Smooth muscle cell (in vitro differentiated cells): ENCODE results near the gene SLC66A3. TPM values are rescaled to one million over a fixed set of nuclear protein-coding genes. Genes with fewer than 3 reads are reported as not detected.

Experiments used
- DNase-seq: peaks from one replicate; lab custom pipeline; 2025; ENCODE audit not compliant: unreplicated experiment; lab: John Stamatoyannopoulos, UW
- H2AFZ ChIP-seq: fragments of 200-600 bp; sonication (generic); 2 replicates; pipeline ENCODE4 v1.6.0; 2016; ENCODE audit warnings: antibody characterized with exemption, low read depth, mild to moderate bottlenecking
- H3F3A ChIP-seq: fragments of 200-600 bp; sonication (generic); 2 replicates; pipeline ENCODE4 v1.6.0; 2017; ENCODE audit warnings: antibody characterized with exemption, low read depth
- H3K27ac ChIP-seq: fragments of 200-600 bp; sonication (generic); 2 replicates; pipeline ENCODE4 v1.5.1; 2016; ENCODE audit warnings: low read depth, mild to moderate bottlenecking
- H3K27me3 ChIP-seq: fragments of 200-600 bp; sonication (generic); 2 replicates; pipeline ENCODE4 v1.6.1; 2016; ENCODE audit warnings: low read depth, mild to moderate bottlenecking
- H3K36me3 ChIP-seq: fragments of 200-600 bp; sonication (generic); 2 replicates; pipeline ENCODE4 v1.5.1; 2016; ENCODE audit warnings: low read depth
- H3K4me1 ChIP-seq: fragments of 200-600 bp; sonication (generic); 2 replicates; pipeline ENCODE4 v1.5.1; 2016; ENCODE audit warnings: low read depth
- H3K4me2 ChIP-seq: fragments of 200-600 bp; sonication (generic); 2 replicates; pipeline ENCODE4 v1.6.0; 2016; ENCODE audit warnings: mild to moderate bottlenecking
- H3K4me3 ChIP-seq: fragments of 200-600 bp; sonication (generic); 2 replicates; pipeline ENCODE4 v1.5.1; 2016; ENCODE audit warnings: mild to moderate bottlenecking
- H3K79me2 ChIP-seq: fragments of 200-600 bp; sonication (generic); 2 replicates; pipeline ENCODE4 v1.6.0; 2016; ENCODE audit warnings: low read depth, mild to moderate bottlenecking
- H3K9ac ChIP-seq: fragments of 200-600 bp; sonication (generic); 2 replicates; pipeline ENCODE4 v1.6.0; 2016; ENCODE audit warnings: low read depth
- H3K9me3 ChIP-seq: fragments of 200-600 bp; sonication (generic); replicated peaks from 2 replicates; pipeline ENCODE4 v1.5.1; 2016; ENCODE audit warnings: low read depth
- H4K20me1 ChIP-seq: fragments of 200-600 bp; sonication (generic); 2 replicates; pipeline ENCODE4 v1.6.0; 2016; ENCODE audit warnings: low read depth
- CTCF ChIP-seq: fragments of 200-600 bp; sonication (generic); IDR thresholded peaks from 2 replicates; pipeline ENCODE4 v1.5.1; 2017; ENCODE audit warnings: borderline replicate concordance, mild to moderate bottlenecking, antibody characterized with exemption; ENCODE audit not compliant: insufficient read depth, poor library complexity, severe bottlenecking
- WGBS: methylation state at CpG from one replicate; pipeline ENCODE4 v1.1.7; 2016; ENCODE audit warnings: low lambda C conversion rate; 5-methylcytosine and 5-hydroxymethylcytosine counted together
- polyA plus RNA-seq: library from polyadenylated mRNA; unstranded; fragments of >200 nt; fragmentation: Nextera tagmentation; extraction: Ambion mirVana; gene quantifications from 2 replicates; pipeline ENCODE4 v1.2.1, GENCODE V29; 2016
- total RNA-seq: library from RNA; depleted of rRNA; stranded (reverse); fragments of >200 nt; gene quantifications from 2 replicates; pipeline ENCODE4 v1.2.3, GENCODE V29; 2014

SLC66A3 gene
- total and polyA plus RNA-seq, 2 experiments from 2014 or later = 33.5 to 37.2 TPM

DNA sequence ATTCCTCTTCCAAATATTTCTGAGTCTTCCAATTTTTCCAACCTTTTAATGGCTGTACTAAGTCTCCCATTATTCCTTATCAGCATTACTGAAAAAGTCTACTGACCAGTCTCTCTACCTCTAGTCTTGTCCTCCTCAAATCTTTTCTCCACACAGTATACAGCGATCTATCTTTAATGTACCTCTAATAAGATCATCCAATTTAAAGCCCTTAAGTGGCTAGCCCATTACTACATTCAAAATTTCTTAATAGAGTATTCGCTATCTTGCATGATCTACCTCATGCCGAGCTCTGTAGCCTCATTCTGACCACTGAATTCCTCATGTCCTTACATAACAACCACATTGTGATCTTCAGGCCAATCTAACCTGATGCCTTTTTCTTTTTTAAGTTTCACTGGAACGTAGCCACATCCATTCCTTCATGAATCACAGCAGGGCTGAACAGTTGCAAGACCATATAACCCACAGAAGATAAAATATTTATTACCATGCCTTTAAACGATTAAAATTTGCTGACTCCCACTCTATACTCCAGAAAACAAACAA is 57.9 kb downstream of the SLC66A3 start:
- Histone ChIP-seq H3K4me3 (no peak overlapping the region), H3K79me2 (no peaks in the 10 kb centered on the region), H3K36me3 (peaks cover 37% of the 10 kb centered on the region), H3F3A (no peaks in the 10 kb centered on the region), H2AFZ (no peak overlapping the region), H3K27me3 (no peaks in the 10 kb centered on the region), H3K4me1 (no peaks in the 10 kb centered on the region), H3K9me3 (no peaks in the 10 kb centered on the region), H3K9ac (no peak overlapping the region), H3K4me2 (no peak overlapping the region), H3K27ac (no peak overlapping the region), H4K20me1 (peaks cover 11% of the 10 kb centered on the region)
- no peak for TF ChIP-seq CTCF
- no peak for DNase-seq
- 89% methylated on average over 5 of the region's 5 CpGs for WGBS

DNA sequence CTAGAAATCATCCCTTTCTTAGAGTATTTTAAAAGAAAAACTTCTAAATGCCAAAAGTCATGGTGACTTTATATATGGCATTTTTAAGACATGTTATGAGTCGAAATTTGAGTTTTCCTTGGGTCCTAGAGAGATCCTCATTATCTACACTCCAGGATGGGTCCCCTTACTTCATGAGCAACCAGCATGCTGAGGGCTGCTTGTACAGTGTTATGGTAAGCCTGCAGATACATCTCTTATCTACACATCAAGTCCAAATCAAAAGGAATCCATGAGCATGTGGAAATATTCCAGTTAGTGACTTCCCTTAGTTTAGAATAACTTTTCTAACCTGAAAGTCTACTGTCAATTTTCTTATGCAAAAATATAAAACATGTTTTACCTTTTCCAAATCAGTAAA is 58.7 kb downstream of the SLC66A3 start:
- Histone ChIP-seq H3K4me3 (no peak overlapping the region), H3K4me1 (no peaks in the 10 kb centered on the region), H3K9ac (no peak overlapping the region), H3K9me3 (no peaks in the 10 kb centered on the region), H3F3A (no peaks in the 10 kb centered on the region), H3K36me3 (peaks cover 36% of the 10 kb centered on the region), H3K27ac (no peak overlapping the region), H2AFZ (no peak overlapping the region), H3K79me2 (no peaks in the 10 kb centered on the region), H4K20me1 (peaks cover 11% of the 10 kb centered on the region), H3K27me3 (no peaks in the 10 kb centered on the region), H3K4me2 (no peak overlapping the region)
- no peak for TF ChIP-seq CTCF
- DNase-seq = no peak
- 100% methylated on average over 1 of the region's 1 CpG for WGBS

GRCh38 chr2:11214770-11215169 is 59.5 kb downstream of the SLC66A3 start:
- Histone ChIP-seq H4K20me1 (peaks cover 11% of the 10 kb centered on the region), H3K9ac (no peak overlapping the region), H3K27ac (peak overlapping the region; percentile 73), H3K79me2 (no peaks in the 10 kb centered on the region), H3K36me3 (peaks cover 31% of the 10 kb centered on the region), H3K9me3 (no peaks in the 10 kb centered on the region), H3K4me1 (no peaks in the 10 kb centered on the region), H3K27me3 (no peaks in the 10 kb centered on the region), H3K4me3 (no peak overlapping the region), H2AFZ (no peak overlapping the region), H3F3A (no peaks in the 10 kb centered on the region), H3K4me2 (no peak overlapping the region)
- 89% methylated on average over 4 of the region's 4 CpGs for WGBS
- no peak for TF ChIP-seq CTCF
- no peak for DNase-seq

GRCh38 chr2:11215407-11215806 is 60.1 kb downstream of the SLC66A3 start:
- Histone ChIP-seq H3K27me3 (no peaks in the 10 kb centered on the region), H3K9ac (no peak overlapping the region), H3K9me3 (no peaks in the 10 kb centered on the region), H3K4me2 (peak overlapping the region; percentile 27), H3F3A (no peaks in the 10 kb centered on the region), H3K4me3 (no peak overlapping the region), H4K20me1 (peaks cover 8% of the 10 kb centered on the region), H2AFZ (no peak overlapping the region), H3K36me3 (peaks cover 26% of the 10 kb centered on the region), H3K79me2 (no peaks in the 10 kb centered on the region), H3K27ac (peak overlapping the region; percentile 73), H3K4me1 (no peaks in the 10 kb centered on the region)
- TF ChIP-seq CTCF = no peak
- 96% methylated on average over 3 of the region's 3 CpGs for WGBS
- DNase-seq = no peak
